K562 (cell line): ENCODE measurements around the gene SUCO. TPM values are rescaled to one million over a fixed set of nuclear protein-coding genes. Genes with fewer than 3 reads are reported as not detected.
A peak's percentile ranks its signal among the peaks of the same experiment; 100 is the strongest.

Experiments used
- ATAC-seq: fragments of 200-7000 bp; cut with Tn5 transposase; 3 replicates; pipeline ENCODE4 v1.9.1; 2020; ENCODE audit warnings: moderate library complexity
- BruUV-seq: library from RNA; stranded (reverse); fragments of 400-500 nt; replicated peaks from 2 replicates; lab custom pipeline; 2021; lab: Mats Ljungman, UMichigan
- CTCF ChIA-PET: fragments of 300-600 bp; formaldehyde crosslinking; extraction: SDS; loops from one replicate; lab custom pipeline; 2021; ENCODE audit warnings: low intra/inter-chr PET ratio; lab: Yijun Ruan, JAX
- POLR2A ChIA-PET: fragments of 300-600, 350-650 bp; sonication (Branson Sonifier 250); formaldehyde crosslinking; extraction: SDS; loops from one replicate; lab custom pipeline; 2021; ENCODE audit warnings: antibody characterized with exemption, inconsistent platforms; lab: Yijun Ruan, JAX
- DNase-seq, 4 experiments: peaks; one replicate each; pipeline versions ENCODE4 v3.0.0 to v3.0.0-alpha.2; 2011 to 2018; ENCODE audit warnings: low spot score in 3 of 4, mixed read lengths in 3 of 4; ENCODE audit errors: extremely low read depth in 1 of 4
- FAIRE-seq: peaks from 2 replicates; lab custom pipeline; 2011; peaks lifted over from hg19 to GRCh38; lab: Jason Lieb, UNC
- H2AFZ ChIP-seq: 2 replicates; pipeline ENCODE4 v1.6.0; 2011; ENCODE audit warnings: low read depth, low read length, control low read depth, inconsistent platforms
- H3K27ac ChIP-seq: fragments of 200-600 bp; 3 replicates; pipeline ENCODE4 v1.8.0; 2011; ENCODE audit warnings: low read depth, mild to moderate bottlenecking, control low read depth, inconsistent platforms, low read length, moderate library complexity, mixed read lengths; ENCODE audit errors: extremely low read depth
- H3K27me3 ChIP-seq, 2 experiments: fragments of 300-600 bp in 1 of 2; 2 replicates in 1 of 2; 3 replicates in 1 of 2; pipeline versions ENCODE4 v1.6.0 to v1.8.0; 2011; ENCODE audit warnings: inconsistent platforms in 2 of 2, low read length in 2 of 2, mild to moderate bottlenecking in 1 of 2, mixed read lengths in 1 of 2, moderate library complexity in 1 of 2; ENCODE audit not compliant: control insufficient read depth in 2 of 2, insufficient read depth in 2 of 2
- H3K36me3 ChIP-seq: fragments of 300-600 bp; 3 replicates; pipeline ENCODE4 v1.8.0; 2011; ENCODE audit warnings: mild to moderate bottlenecking, low read length, inconsistent platforms; ENCODE audit not compliant: control insufficient read depth, insufficient read depth
- H3K4me1 ChIP-seq, 2 experiments: fragments of 200-600 bp in 1 of 2; replicated peaks in 1 of 2; 2 replicates in 1 of 2; 3 replicates in 1 of 2; pipeline versions ENCODE4 v1.5.1 to v1.8.0; 2011; ENCODE audit warnings: inconsistent platforms in 2 of 2, low read length in 2 of 2, mild to moderate bottlenecking in 1 of 2, mixed read lengths in 1 of 2, moderate library complexity in 1 of 2; ENCODE audit not compliant: control insufficient read depth in 2 of 2, insufficient read depth in 2 of 2
- H3K4me2 ChIP-seq: 2 replicates; pipeline ENCODE4 v1.6.1; 2011; ENCODE audit warnings: low read length, control low read depth, inconsistent platforms, mixed read lengths; ENCODE audit not compliant: insufficient read depth
- H3K4me3 ChIP-seq: fragments of 200-600 bp; sonication (generic), shearing (Covaris generic); 2 replicates; pipeline ENCODE4 v1.5.1; 2016; ENCODE audit warnings: control low read depth, inconsistent platforms
- H3K79me2 ChIP-seq: fragments of 200-600 bp; 3 replicates; pipeline ENCODE4 v1.8.0; 2011; ENCODE audit warnings: low read length, inconsistent platforms; ENCODE audit not compliant: control insufficient read depth, insufficient read depth
- H3K9ac ChIP-seq, 2 experiments: 2 replicates each; pipeline versions ENCODE4 v1.6.0 to v1.6.1; 2011; ENCODE audit warnings: low read depth in 2 of 2, low read length in 2 of 2, control low read depth in 1 of 2, inconsistent platforms in 1 of 2, mild to moderate bottlenecking in 1 of 2, mixed read lengths in 1 of 2; ENCODE audit not compliant: insufficient read depth in 1 of 2
- H3K9me1 ChIP-seq: one replicate; pipeline ENCODE4 v1.6.0; 2011; ENCODE audit warnings: inconsistent platforms, mild to moderate bottlenecking, low read length, moderate library complexity; ENCODE audit not compliant: control insufficient read depth, insufficient read depth
- H3K9me3 ChIP-seq: replicated peaks from 2 replicates; pipeline ENCODE4 v1.5.1; 2011; ENCODE audit warnings: low read depth, low read length, inconsistent platforms; ENCODE audit not compliant: control insufficient read depth, insufficient read depth
- H4K20me1 ChIP-seq: replicated peaks from 2 replicates; pipeline ENCODE4 v1.6.1; 2011; ENCODE audit warnings: low read length, inconsistent platforms, mixed read lengths; ENCODE audit not compliant: control insufficient read depth, insufficient read depth
- CHD2 ChIP-seq: IDR thresholded peaks from 2 replicates; pipeline ENCODE4 v1.6.1; 2011; ENCODE audit warnings: low read depth, low read length
- EHMT2 ChIP-seq: fragments of 450-650 bp; IDR thresholded peaks from 2 replicates; pipeline ENCODE4 v1.6.1; 2018; ENCODE audit warnings: antibody characterized with exemption
- ETV5 ChIP-seq: sonication (generic); formaldehyde crosslinking; IDR thresholded peaks from 2 replicates; pipeline ENCODE4 v1.4.0; 2020; ENCODE audit warnings: low read depth, mild to moderate bottlenecking, missing genetic modification reagents
- FOS ChIP-seq: IDR thresholded peaks from 3 replicates; pipeline ENCODE4 v1.6.1; 2011; ENCODE audit not compliant: insufficient read length; ENCODE audit errors: extremely low read depth
- FOSL1 ChIP-seq: fragments of 200-800 bp; sonication (Bioruptor generic); conservative IDR thresholded peaks from 2 replicates; pipeline ENCODE4 v1.6.1; 2016; ENCODE audit warnings: missing genetic modification characterization, missing compliant biosample characterization
- GABPA ChIP-seq: fragments of 200-800 bp; sonication (Bioruptor generic); conservative IDR thresholded peaks from 2 replicates; pipeline ENCODE4 v1.6.1; 2016; ENCODE audit warnings: low read depth, missing genetic modification characterization, missing compliant biosample characterization
- JUN ChIP-seq, 2 experiments: sonication (generic) in 1 of 2; formaldehyde crosslinking in 1 of 2; IDR thresholded peaks; 2 replicates each; pipeline versions ENCODE4 v1.6.1 to v1.8.0; 2012 to 2022; ENCODE audit warnings: borderline replicate concordance in 2 of 2, mild to moderate bottlenecking in 2 of 2, improper control_type of control experiment in 1 of 2, low read depth in 1 of 2, low read length in 1 of 2, missing genetic modification reagents in 1 of 2
- KLF6 ChIP-seq: fragments of 250-450 bp; sonication (Bioruptor Pico); IDR thresholded peaks from 2 replicates; pipeline ENCODE4 v1.4.0; 2020; ENCODE audit warnings: mild to moderate bottlenecking, moderate library complexity, borderline replicate concordance
- LCOR ChIP-seq: sonication (generic); formaldehyde crosslinking; IDR thresholded peaks from 2 replicates; pipeline ENCODE4 v1.8.0; 2022; ENCODE audit warnings: mild to moderate bottlenecking, missing genetic modification reagents
- LEF1 ChIP-seq: fragments of 450-650 bp; IDR thresholded peaks from 2 replicates; pipeline ENCODE4 v1.6.1; 2016; ENCODE audit warnings: mild to moderate bottlenecking
- MAZ ChIP-seq, 2 experiments: fragments of 450-650 bp in 1 of 2; sonication (generic) in 1 of 2; formaldehyde crosslinking; IDR thresholded peaks in 1 of 2; conservative IDR thresholded peaks in 1 of 2; 2 replicates each; pipeline versions ENCODE4 v1.4.0 to v1.5.0; 2020; ENCODE audit warnings: mild to moderate bottlenecking in 1 of 2, missing genetic modification reagents in 1 of 2
- POLR2A ChIP-seq: fragments of 450-650 bp; conservative IDR thresholded peaks from 2 replicates; pipeline ENCODE4 v1.6.1; 2016
- PYGO2 ChIP-seq: fragments of 450-650 bp; IDR thresholded peaks from 2 replicates; pipeline ENCODE4 v1.6.1; 2016; ENCODE audit warnings: mild to moderate bottlenecking, missing genetic modification characterization, moderate library complexity, missing compliant biosample characterization
- SMARCC2 ChIP-seq: fragments of 450-650 bp; IDR thresholded peaks from 2 replicates; pipeline ENCODE4 v1.6.1; 2017; ENCODE audit warnings: antibody characterized with exemption, moderate library complexity, mild to moderate bottlenecking, low read depth
- SNRNP70 ChIP-seq: fragments of 200-400 bp; formaldehyde crosslinking; optimal IDR thresholded peaks from 2 replicates; pipeline ENCODE3; 2017; ENCODE audit warnings: low read depth, low read length
- TRIM28 ChIP-seq: fragments of 450-650 bp; IDR thresholded peaks from 2 replicates; pipeline ENCODE4 v1.6.1; 2017
- ZKSCAN3 ChIP-seq: fragments of 250-450 bp; sonication (Bioruptor Pico); IDR thresholded peaks from 2 replicates; pipeline ENCODE4 v1.4.0; 2020
- WGBS: fragments of 100-300 bp; shearing (Covaris generic); methylation state at CpG from one replicate; pipeline ENCODE4 v1.1.6; 2016; ENCODE audit warnings: low coverage, mixed read lengths; ENCODE audit not compliant: insufficient coverage; ENCODE audit errors: missing lambda C conversion rate; 5-methylcytosine and 5-hydroxymethylcytosine counted together
- in situ Hi-C: fragments of 300-500 bp; cut with MboI; formaldehyde crosslinking; loops from 4 replicates; pipeline ENCODE4 v1.15.0; 2018; ENCODE audit warnings: inconsistent platforms, mixed read lengths
- intact Hi-C: fragments of 100-400 bp; cut with micrococcal nuclease; formaldehyde crosslinking; loops from 2 replicates; pipeline ENCODE4 v1.14.2; 2022
- polyA plus RNA-seq, 8 experiments: library from polyadenylated mRNA; depleted of rRNA in 4 of 8; stranded (reverse) in 5 of 8; unstranded in 3 of 8; fragments of >200 nt; fragmentation: Nextera tagmentation in 2 of 8; fragmentation: Illumina TruSeq in 1 of 8; extraction: Ambion mirVana in 2 of 8; extraction: Trizol in 1 of 8; gene quantifications; 2 replicates each; pipeline versions ENCODE4 v1.2.1 to v1.2.3, GENCODE V29; 2011 to 2014; ENCODE audit warnings: inconsistent platforms in 1 of 8, missing spikeins in 1 of 8
- total RNA-seq, 7 experiments: library from RNA; depleted of rRNA in 6 of 7; stranded (reverse); fragments of >200 nt in 6 of 7; fragmentation: Illumina TruSeq in 2 of 7; extraction: Trizol in 2 of 7; gene quantifications; 2 replicates each; pipeline versions ENCODE4 v1.2.1 to v1.2.3, GENCODE V29; 2011 to 2021; ENCODE audit warnings: low replicate concordance in 1 of 7
- TF ChIP-seq, protein P1 (sequence below): fragments of 450-650 bp; IDR thresholded peaks from 2 replicates; pipeline ENCODE4 v1.6.1; 2017; ENCODE audit warnings: antibody characterized with exemption, mild to moderate bottlenecking

SUCO gene
- total and polyA plus RNA-seq, 9 of the 15 experiments (the other 6 are each of a cell fraction or from before 2014, with no cell fraction given), result 2.5 to 20.6 (median 14.3) TPM

DNA sequence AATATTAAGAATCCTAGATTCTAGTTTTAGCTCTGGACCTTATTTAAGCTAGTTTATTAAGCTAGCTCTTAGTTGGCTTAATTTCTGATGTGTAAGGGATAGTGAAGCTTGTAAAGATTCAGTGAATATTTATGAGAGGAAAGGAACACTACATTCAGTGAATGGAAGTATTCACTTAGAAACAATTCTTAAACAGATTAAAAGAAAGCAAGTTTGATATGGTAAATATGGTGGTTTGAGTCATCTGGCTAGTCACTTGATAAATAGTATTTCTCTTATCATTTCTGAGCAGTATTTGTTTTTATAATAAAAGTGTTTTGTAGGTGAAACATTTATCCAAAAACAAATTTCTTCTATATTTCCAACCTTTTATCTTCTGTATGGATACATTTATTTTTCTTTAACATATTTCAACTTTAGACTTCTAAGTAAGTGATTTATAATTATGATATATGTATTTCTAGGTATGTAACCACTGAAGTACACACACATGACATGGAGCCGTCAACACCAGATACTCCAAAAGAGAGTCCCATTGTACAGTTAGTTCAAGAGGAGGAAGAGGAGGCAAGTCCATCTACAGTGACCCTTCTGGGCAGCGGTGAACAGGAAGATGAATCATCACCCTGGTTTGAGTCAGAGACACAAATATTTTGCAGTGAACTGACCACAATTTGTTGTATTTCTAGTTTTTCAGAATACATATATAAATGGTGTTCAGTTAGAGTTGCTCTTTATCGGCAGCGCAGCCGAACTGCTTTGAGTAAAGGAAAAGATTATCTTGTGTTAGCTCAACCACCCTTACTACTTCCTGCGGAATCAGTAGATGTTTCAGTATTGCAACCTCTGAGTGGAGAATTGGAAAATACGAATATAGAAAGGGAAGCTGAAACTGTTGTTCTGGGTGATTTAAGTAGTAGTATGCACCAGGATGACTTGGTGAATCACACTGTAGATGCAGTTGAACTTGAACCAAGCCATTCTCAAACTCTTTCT is 55.6 kb downstream of the SUCO start:
- intact Hi-C loops, result no loop called here
- POLR2A ChIA-PET, result interaction anchor here (1.0 to 1.8 kb wide), 2 partner anchors 8 to 10 kb away, joined by 4 to 5 read pairs; no protein-coding TSS in a partner anchor
- no peaks in the 10 kb centered on the region for H3K9me1 ChIP-seq
- FAIRE-seq (peak; percentile 78), ATAC-seq (peak; percentile 92), DNase-seq (peak; percentile 31 to 74 (median 54))
- CTCF ChIA-PET, result no interaction called here
- peaks cover 0 to 22% of the 10 kb centered on the region in 2 experiments; a peak in 3 of 5 replicates for H3K4me1 ChIP-seq
- no TSS peak for BruUV-seq
- H3K27me3 ChIP-seq, result no peaks in the 10 kb centered on the region
- WGBS, result 50% methylated on average over 7 of the region's 7 CpGs
- H3K9ac ChIP-seq, result 0 out of 4 replicates have a peak overlapping the region, but pooled peaks of 1 of the 2 experiments have one; percentile 1
- in situ Hi-C loops, result no loop called here
- peak overlapping the region; percentile 61 for H3K27ac ChIP-seq
- H3K4me3 ChIP-seq, result no peak overlapping the region
- H3K9me3 ChIP-seq, result no peaks in the 10 kb centered on the region
- no peaks in the 10 kb centered on the region for H3K79me2 ChIP-seq
- H4K20me1 ChIP-seq, result no peaks in the 10 kb centered on the region
- H2AFZ ChIP-seq, result no peak overlapping the region
- peak overlapping the region; percentile 21; the same call in 1 of the 2 replicates for H3K4me2 ChIP-seq
- peaks cover 26% of the 10 kb centered on the region for H3K36me3 ChIP-seq
- no peak for TF ChIP-seq ZKSCAN3 (CRISPR knock-in tag)
- peak; percentile 75 for TF ChIP-seq ETV5 (CRISPR knock-in tag)
- TF ChIP-seq CHD2, result no peak
- TF ChIP-seq EHMT2, result 0 out of 2 replicates have a peak, but pooled peaks have one; percentile 42
- TF ChIP-seq FOS, result peak; percentile 48
- TF ChIP-seq, protein P1, sequence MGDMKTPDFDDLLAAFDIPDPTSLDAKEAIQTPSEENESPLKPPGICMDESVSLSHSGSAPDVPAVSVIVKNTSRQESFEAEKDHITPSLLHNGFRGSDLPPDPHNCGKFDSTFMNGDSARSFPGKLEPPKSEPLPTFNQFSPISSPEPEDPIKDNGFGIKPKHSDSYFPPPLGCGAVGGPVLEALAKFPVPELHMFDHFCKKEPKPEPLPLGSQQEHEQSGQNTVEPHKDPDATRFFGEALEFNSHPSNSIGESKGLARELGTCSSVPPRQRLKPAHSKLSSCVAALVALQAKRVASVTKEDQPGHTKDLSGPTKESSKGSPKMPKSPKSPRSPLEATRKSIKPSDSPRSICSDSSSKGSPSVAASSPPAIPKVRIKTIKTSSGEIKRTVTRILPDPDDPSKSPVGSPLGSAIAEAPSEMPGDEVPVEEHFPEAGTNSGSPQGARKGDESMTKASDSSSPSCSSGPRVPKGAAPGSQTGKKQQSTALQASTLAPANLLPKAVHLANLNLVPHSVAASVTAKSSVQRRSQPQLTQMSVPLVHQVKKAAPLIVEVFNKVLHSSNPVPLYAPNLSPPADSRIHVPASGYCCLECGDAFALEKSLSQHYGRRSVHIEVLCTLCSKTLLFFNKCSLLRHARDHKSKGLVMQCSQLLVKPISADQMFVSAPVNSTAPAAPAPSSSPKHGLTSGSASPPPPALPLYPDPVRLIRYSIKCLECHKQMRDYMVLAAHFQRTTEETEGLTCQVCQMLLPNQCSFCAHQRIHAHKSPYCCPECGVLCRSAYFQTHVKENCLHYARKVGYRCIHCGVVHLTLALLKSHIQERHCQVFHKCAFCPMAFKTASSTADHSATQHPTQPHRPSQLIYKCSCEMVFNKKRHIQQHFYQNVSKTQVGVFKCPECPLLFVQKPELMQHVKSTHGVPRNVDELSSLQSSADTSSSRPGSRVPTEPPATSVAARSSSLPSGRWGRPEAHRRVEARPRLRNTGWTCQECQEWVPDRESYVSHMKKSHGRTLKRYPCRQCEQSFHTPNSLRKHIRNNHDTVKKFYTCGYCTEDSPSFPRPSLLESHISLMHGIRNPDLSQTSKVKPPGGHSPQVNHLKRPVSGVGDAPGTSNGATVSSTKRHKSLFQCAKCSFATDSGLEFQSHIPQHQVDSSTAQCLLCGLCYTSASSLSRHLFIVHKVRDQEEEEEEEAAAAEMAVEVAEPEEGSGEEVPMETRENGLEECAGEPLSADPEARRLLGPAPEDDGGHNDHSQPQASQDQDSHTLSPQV, result 0 out of 2 replicates have a peak, but pooled peaks have one; percentile 36
- TF ChIP-seq SNRNP70, result no peak
- TF ChIP-seq PYGO2, result no peak
- peak; percentile 68; the same call in 1 of the 2 replicates for TF ChIP-seq JUN (IDR thresholded peaks at IDR 0.05; ENCODE audit: borderline replicate concordance, low read depth, low read length)
- no peak for TF ChIP-seq JUN (CRISPR knock-in tag; IDR thresholded peaks at IDR 0.05; ENCODE audit: borderline replicate concordance)
- TF ChIP-seq TRIM28, result 0 out of 2 replicates have a peak, but pooled peaks have one; percentile 27
- peak; percentile 98 for TF ChIP-seq FOSL1
- TF ChIP-seq GABPA (tag), result peak; percentile 50
- 0 out of 4 replicates have a peak, but pooled peaks of 1 of the 2 experiments have one; percentile 15 for TF ChIP-seq MAZ (CRISPR knock-in tag; conservative IDR thresholded peaks at IDR 0.05 in 1 of 2, IDR thresholded peaks at IDR 0.05 in 1 of 2)
- 0 out of 2 replicates have a peak, but pooled peaks have one; percentile 42 for TF ChIP-seq SMARCC2
- TF ChIP-seq LCOR (CRISPR knock-in tag), result 0 out of 2 replicates have a peak, but pooled peaks have one; percentile 31
- no peak for TF ChIP-seq KLF6 (CRISPR knock-in tag)
- no peak for TF ChIP-seq LEF1
- no peak for TF ChIP-seq POLR2A
